Vagina (tissue), 2 donors: ENCODE measurements around the gene MED13L.

Experiments
- CTCF ChIP-seq, 3 experiments: fragments of 450-650 bp in 2 of 3; fragments of 200-600 bp in 1 of 3; sonication (generic) in 1 of 3; IDR thresholded peaks; one replicate each; pipeline ENCODE4 v1.5.1; 2017 to 2019; ENCODE audit warnings: antibody characterized with exemption in 3 of 3, mild to moderate bottlenecking in 2 of 3, moderate library complexity in 2 of 3
- POLR2A ChIP-seq, 2 donors: fragments of 450-650 bp; IDR thresholded peaks; one replicate each; pipeline ENCODE4 v1.6.1; 2017; ENCODE audit warnings: antibody characterized with exemption in 2 of 2, mild to moderate bottlenecking in 2 of 2, moderate library complexity in 2 of 2

GRCh38 chr12:116274551-116275375 lies 2.7 kb downstream of the MED13L start:
- TF ChIP-seq CTCF (IDR thresholded peaks at IDR 0.05) (no peak), POLR2A (IDR thresholded peaks at IDR 0.05) (no peak)
